ENCODE measurements around the gene C2CD4D.
"Not testable (repeated sequence)": the region's sequence is repeated elsewhere in the genome, so short reads cannot be mapped to it uniquely, and the experiment has no call there.

Gene C2CD4D

DNA sequence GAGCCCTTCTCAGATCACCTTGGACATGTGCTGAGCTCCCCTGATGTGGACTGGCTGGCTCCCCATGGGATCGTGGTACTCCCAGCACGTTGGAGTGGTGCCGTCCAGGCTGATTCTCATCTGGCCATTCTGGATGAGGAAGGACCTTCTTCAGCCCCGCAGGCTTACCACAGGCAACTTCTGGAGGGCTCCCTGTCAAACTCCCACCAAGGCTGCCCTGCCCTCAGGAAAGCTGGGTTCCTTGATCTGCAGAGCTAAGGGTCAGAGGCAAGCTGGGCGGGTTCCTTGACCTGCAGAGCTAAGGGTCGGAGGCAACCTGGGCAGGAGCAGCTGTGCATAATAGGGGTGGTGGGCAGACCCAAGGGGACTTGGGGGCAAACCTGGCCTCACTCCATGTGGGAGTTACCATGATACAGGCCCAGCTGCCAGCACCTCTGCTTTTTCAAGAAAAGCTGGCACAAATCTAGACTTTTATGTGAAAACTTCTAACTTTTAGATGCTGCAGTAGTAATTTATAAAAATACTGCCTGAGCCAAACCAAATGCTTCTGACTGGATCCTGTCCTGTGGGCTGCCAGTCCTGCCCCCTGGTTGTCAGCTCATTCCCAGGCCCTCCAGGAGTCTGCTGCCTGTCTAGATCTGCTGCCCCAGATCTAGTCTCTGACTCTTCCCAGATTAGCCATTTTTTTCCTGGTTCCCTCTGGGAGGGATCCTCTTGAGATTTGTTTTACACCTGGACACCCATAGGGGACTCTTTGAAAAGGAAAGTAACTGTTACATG lies 19.5 kb upstream of the C2CD4D start:
- no peak for DNase-seq (ENCODE audit: low read depth in 3 of 3)

GRCh38 chr1:151858030-151858746 lies 18.6 kb upstream of the C2CD4D start:
- DNase-seq (ENCODE audit: low read depth in 3 of 3): no peak

DNA sequence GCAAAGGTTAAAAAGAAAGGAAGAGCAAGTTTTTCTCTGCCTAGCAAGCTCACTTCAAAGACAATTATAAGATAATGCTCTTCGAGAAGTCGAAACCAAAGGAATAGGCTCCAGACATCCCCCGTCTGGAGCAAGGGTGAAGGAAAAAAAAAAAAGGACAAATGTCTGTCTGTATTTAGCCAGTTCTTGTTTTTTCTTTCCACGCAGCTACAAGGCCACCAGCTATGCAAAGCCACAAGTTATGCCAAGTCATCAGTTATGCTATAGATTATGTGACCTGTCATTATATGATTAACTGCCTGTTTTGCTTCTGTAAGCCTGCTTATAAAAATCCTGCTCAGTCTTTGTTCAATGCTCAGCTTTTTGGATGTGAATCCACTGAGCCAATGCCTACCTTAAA lies 16.3 kb upstream of the C2CD4D start:
- no peak for DNase-seq (ENCODE audit: low read depth in 3 of 3)

DNA sequence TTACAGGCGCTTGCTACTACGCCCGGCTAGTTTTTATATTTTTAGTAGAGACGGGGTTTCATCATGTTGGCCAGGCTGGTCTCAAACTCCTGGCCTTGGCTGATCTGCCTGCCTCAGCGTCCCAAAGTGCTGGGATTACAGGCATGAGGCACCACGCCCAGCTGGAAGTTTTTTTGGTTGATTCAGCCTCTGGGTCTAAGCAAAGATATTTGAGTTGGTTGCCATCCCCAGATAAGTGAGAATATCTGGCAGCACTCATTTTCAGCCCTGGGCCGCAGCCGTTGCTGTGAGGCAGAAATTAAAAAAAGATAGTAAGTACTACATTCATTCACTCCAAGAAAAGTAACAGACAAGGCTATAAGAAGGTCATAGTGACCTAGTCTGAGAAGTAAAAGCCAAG lies 15.9 kb upstream of the C2CD4D start:
- DNase-seq (ENCODE audit: low read depth in 3 of 3): not testable (repeated sequence)

- DNase-seq (ENCODE audit: low read depth in 3 of 3): no peak
Observed at GRCh38 chr1:151854658-151855057, 15.0 kb upstream of the C2CD4D start.

GRCh38 chr1:151853411-151853943 lies 13.9 kb upstream of the C2CD4D start, which contains the start of gene THEM5:
Gene THEM5, minus strand, starts transcription at chr1:151853712. Its CDS starts 147 bp downstream, at chr1:151853565.
- no peak for DNase-seq (ENCODE audit: low read depth in 3 of 3)

DNA sequence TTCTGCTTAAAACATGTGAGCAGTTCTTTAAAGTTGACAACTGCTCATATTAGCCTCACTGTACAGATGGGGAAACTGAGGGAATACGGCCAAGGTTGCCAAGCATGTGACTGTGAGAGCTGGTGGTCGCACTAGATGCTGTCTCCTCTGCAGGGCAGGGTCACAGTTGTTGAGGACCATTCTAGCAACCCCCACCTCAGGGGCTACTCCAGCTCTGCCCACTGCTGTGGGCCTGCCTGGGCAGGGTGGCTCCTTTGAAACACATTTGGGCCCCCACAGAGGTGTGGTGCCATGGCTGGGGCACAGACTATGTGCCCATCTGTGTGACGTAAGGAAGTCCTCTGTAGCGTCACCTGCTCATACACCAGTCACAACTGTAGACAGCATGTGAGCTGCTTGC lies 13.1 kb upstream of the C2CD4D start:
- no peak for DNase-seq (ENCODE audit: low read depth in 3 of 3)

- DNase-seq (ENCODE audit: low read depth in 3 of 3): no peak
Observed at GRCh38 chr1:151851886-151852285, 12.3 kb upstream of the C2CD4D start.

DNA sequence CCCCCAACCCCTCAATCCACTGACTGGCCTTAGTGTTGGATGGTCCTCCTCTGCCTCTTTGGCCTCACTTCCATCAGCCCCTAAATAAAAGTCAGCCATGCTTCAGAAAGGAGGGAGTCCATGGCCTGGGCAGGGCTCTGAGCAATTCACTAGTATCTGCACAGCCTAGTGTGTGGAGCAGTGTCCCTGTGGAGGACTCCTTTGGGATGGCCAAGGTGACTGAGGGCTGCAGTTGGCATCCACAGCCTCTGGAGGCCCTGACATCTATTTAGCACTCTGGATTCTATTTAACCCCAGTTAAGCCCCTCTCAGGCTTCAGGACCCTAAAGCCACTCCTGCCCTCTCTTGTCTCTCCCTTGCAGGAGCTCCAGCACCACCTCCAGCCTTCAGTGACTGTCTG lies 10.3 kb upstream of the C2CD4D start:
- DNase-seq (ENCODE audit: low read depth in 3 of 3): no peak

- no peak for DNase-seq (ENCODE audit: low read depth in 3 of 3)
Observed at GRCh38 chr1:151849126-151849525, 9.5 kb upstream of the C2CD4D start.

DNA sequence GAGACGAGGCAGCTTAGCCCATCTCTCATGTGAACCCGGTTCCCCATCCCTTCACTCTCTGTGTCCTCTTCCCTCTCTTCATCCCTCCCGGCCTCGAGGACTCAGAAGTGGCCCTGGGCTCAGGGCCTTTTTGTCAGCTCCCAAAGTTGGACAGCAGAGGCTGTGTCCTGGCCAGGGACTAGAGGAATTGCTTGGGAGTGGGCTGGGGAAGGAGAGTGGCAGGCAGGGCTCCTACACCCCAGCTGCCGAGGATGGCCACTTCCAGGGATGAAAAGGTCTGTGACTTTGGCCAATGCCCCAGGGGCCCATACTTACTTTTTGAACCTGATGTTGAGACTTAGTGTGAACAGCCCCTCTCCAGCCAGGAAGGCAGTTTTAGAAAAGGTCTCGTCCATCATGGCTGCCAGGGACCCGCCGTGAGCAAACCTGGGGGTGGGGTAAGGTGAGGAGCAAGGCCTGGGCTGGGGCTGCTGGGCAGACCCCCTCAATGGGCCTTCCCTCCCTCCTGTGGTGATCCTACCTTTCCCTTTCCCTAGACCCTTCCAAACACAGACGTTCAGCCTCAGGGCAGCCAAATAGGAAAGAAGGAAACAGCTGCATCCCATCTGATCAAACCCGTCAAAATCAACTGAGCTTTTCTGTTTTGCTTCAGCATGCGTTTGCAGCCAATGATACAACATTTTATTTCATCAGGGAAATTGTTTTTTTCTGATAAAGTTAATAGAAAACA lies 8.4 kb upstream of the C2CD4D start:
- DNase-seq (ENCODE audit: low read depth in 3 of 3): no peak

DNA sequence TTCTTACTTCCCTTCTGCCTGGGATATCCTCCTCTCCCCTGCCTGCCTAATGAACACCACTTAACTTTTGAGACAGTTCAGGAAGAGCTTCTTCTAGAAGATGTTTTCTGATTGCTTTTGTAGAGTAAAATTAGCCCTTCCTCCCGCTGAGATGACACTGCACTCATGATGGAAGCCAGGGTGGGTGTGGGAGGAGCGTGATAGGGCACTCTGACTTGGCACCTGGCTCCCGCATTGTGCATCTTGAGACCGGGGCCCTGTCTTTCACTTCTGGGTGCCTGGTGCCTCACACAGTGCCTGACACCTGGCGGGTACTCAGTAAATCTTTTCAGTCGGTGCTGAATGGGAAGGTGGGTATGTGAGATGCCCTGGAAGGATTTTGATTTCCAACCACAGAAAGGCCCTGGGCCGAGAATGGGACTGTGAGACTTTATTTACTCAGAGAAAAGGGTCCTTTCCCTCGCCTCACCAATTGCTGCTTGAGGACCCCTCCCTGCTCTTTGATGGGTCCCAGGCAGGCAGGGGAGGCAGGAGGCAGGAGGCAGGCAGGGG lies 7.1 kb upstream of the C2CD4D start:
- no peak for DNase-seq (ENCODE audit: low read depth in 3 of 3)

DNA sequence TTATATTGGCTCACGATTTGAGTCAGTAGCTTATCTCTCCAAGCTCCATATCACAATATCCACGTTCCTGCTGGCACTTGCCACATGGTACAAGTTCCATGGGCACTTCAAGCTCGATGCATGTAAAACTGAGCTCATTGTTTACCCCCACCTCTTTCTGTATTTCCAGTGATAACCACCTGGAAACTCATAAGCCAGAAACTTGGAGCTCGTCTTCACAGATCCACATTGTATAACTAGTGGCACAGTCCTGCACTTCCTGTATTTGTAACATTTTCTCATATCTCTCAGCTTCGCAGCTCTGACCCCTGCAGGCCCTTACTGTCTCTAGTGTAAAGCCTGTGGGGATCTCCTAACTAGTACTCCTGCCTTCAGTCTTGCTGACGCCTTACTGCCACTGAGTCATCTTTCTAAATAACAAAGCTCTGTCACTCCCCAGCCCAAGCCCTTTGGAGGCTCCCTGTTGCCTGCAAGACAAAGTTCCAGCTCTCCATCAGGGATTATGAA lies 6.5 kb upstream of the C2CD4D start:
- no peak for DNase-seq (ENCODE audit: low read depth in 3 of 3)

- DNase-seq (ENCODE audit: low read depth in 3 of 3): no peak
Observed at GRCh38 chr1:151843398-151843797, 3.8 kb upstream of the C2CD4D start.

- DNase-seq (ENCODE audit: low read depth in 3 of 3): no peak
Observed at GRCh38 chr1:151841141-151841540, 1.5 kb upstream of the C2CD4D start.

- no peak for DNase-seq (ENCODE audit: low read depth in 3 of 3)
Observed at GRCh38 chr1:151840421-151840820, 801 bp upstream of the C2CD4D start.

- no peak for DNase-seq (ENCODE audit: low read depth in 3 of 3)
Observed at GRCh38 chr1:151839082-151839412, 573 bp downstream of the C2CD4D start.

DNA sequence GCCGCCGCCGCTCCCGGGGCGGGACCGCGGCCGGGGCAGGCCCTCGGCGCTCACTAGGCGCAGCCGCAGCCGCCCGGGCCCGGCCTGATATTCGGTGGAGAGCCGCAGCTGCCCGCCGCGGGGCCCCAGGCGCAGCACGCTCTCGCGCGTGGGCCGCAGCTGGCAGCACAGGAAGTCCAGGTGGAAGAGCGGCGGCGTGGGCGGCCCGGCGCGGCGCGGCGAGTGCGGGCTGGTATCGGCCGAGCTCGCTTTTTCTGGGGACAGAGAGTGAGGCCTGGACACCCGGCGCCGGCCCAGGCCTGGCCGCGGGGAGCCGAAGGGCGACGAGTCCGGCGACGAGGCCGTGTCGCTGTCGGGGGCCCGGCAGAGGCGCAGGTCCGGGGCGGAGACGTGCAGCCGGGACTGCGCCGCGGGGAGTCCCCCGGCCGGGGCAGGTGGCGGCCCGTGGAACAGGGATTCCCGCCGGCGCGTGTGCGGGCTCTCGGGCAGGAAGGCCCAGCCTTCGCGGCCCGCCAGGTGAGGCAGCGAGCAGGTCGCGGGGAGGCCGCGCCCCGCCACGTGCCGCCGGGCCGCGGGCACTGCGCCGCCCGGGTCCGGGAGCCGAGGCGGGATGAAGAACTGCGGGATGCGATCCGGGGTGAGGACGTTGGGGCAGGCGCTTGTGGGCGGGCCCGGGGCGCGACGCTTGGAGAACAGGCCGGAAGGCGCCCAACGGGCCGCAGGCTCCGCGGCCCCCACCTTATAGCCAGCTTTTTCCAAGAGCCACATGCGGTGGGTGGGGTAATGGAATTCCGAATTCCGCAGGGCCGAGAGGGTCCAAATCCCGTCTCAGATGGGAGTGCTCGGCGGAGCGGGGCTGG lies 1.2 kb downstream of the C2CD4D start:
- no peak for DNase-seq (ENCODE audit: low read depth in 3 of 3)

DNA sequence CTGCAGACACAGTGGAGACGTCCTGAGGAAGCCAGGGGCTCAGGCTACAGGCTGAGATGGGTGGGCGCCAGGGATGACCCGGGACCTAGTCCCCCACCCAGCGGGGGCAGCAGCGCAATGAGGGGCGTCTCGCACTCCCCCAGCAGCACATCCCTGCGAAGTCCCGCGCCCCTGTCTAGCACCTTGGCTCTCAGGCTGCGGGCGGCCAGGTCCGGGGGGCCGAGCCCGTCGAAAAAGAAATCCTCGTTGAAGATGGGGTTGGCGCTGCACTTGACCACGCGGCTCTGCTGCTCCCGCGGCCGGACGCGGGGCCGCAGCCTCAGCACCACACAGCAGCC lies 1.8 kb downstream of the C2CD4D start:
- DNase-seq (ENCODE audit: low read depth in 3 of 3): no peak

- DNase-seq (ENCODE audit: low read depth in 3 of 3): no peak
Observed at GRCh38 chr1:151837197-151837596, 2.4 kb downstream of the C2CD4D start.

- DNase-seq (ENCODE audit: low read depth in 3 of 3): no peak
Observed at GRCh38 chr1:151835596-151835995, 4.0 kb downstream of the C2CD4D start.
